H1 (cell line): ENCODE results near the gene SP1. TPM values are rescaled to one million over a fixed set of nuclear protein-coding genes. Genes with fewer than 3 reads are reported as not detected.

Source experiments
- CBX8 ChIP-seq: fragments of 300-800, 300-1000 bp; sonication (generic); IDR thresholded peaks from 2 replicates; pipeline ENCODE4 v1.7.1; 2016; ENCODE audit warnings: low read depth, low read length, borderline replicate concordance
- CREB1 ChIP-seq: IDR thresholded peaks from 2 replicates; pipeline ENCODE4 v1.6.1; 2012; ENCODE audit warnings: inconsistent platforms
- CTBP2 ChIP-seq: IDR thresholded peaks from 2 replicates; pipeline ENCODE4 v1.7.0; 2011; ENCODE audit warnings: borderline replicate concordance, mild to moderate bottlenecking, moderate library complexity, mixed read lengths, low read length; ENCODE audit not compliant: insufficient read depth, insufficient read length
- CTCF ChIP-seq, 3 experiments: IDR thresholded peaks; 1 replicate in 2 of 3; 2 replicates in 1 of 3; pipeline versions ENCODE4 v1.5.1 to v1.6.1; 2011; ENCODE audit warnings: low read length in 3 of 3, mild to moderate bottlenecking in 3 of 3, inconsistent platforms in 2 of 3, low read depth in 1 of 3, moderate library complexity in 1 of 3; ENCODE audit not compliant: insufficient read depth in 1 of 3; ENCODE audit errors: control extremely low read depth in 1 of 3
- GABPA ChIP-seq: IDR thresholded peaks from 2 replicates; pipeline ENCODE4 v1.6.1; 2011; ENCODE audit warnings: mild to moderate bottlenecking, low read length, moderate library complexity, borderline replicate concordance; ENCODE audit not compliant: insufficient read depth
- MAFK ChIP-seq: IDR thresholded peaks from 2 replicates; pipeline ENCODE4 v1.6.1; 2012; ENCODE audit warnings: low read depth, mild to moderate bottlenecking, improper control_type of control experiment, low read length
- NANOG ChIP-seq: IDR thresholded peaks from 2 replicates; pipeline ENCODE4 v1.6.1; 2011; ENCODE audit warnings: low read length, low read depth, mild to moderate bottlenecking, inconsistent platforms; ENCODE audit not compliant: insufficient read depth, poor library complexity, severe bottlenecking
- PHF8 ChIP-seq: fragments of 200-600 bp; sonication (generic); conservative IDR thresholded peaks from 2 replicates; pipeline ENCODE4 v1.7.1; 2012; ENCODE audit warnings: low read depth, mild to moderate bottlenecking, inconsistent platforms, low read length, moderate library complexity
- POLR2AphosphoS5 ChIP-seq: IDR thresholded peaks from 2 replicates; pipeline ENCODE4 v1.6.1; 2011; ENCODE audit warnings: low read depth, low read length
- POU5F1 ChIP-seq: IDR thresholded peaks from 2 replicates; pipeline ENCODE4 v1.6.1; 2011; ENCODE audit warnings: low read depth, mild to moderate bottlenecking, low read length, moderate library complexity
- SP1 ChIP-seq: IDR thresholded peaks from 2 replicates; pipeline ENCODE4 v1.6.1; 2011; ENCODE audit warnings: low read depth, low read length
- SP4 ChIP-seq: IDR thresholded peaks from 2 replicates; pipeline ENCODE4 v1.6.1; 2012; ENCODE audit warnings: low read length, inconsistent platforms
- TCF12 ChIP-seq: IDR thresholded peaks from 2 replicates; pipeline ENCODE4 v1.6.1; 2011; ENCODE audit warnings: low read depth, mild to moderate bottlenecking, low read length
- YY1 ChIP-seq: IDR thresholded peaks from 2 replicates; pipeline ENCODE4 v1.6.1; 2011; ENCODE audit warnings: low read depth, mild to moderate bottlenecking, low read length
- polyA plus RNA-seq, 7 experiments: library from polyadenylated mRNA; depleted of rRNA in 3 of 7; stranded (reverse) in 5 of 7; unstranded in 2 of 7; fragments of >200 nt in 5 of 7; fragments of 200-250 nt in 2 of 7; gene quantifications; 1 replicate in 5 of 7; 2 replicates in 1 of 7; 4 replicates in 1 of 7; pipeline versions ENCODE4 v1.2.1 to v1.2.3, GENCODE V29; 2011 to 2013; ENCODE audit warnings: missing spikeins in 2 of 7, mixed read lengths in 2 of 7
- total RNA-seq: library from RNA; stranded (reverse); fragmentation: NEBNext Ultra II Directional; extraction: Animal tissue kit (Norgen Biotek cat#: 25700); gene quantifications from 2 replicates; pipeline ENCODE4 v1.2.1, GENCODE V29; 2021

The SP1 gene
- total and polyA plus RNA-seq, 2 of the 8 experiments (the other 6 are each of a cell fraction or from before 2014, with no cell fraction given), result 50.7 to 75.2 TPM

GRCh38 chr12:53379389-53380103 lies 430 bp upstream of the SP1 start (continued):
- no peak for TF ChIP-seq CTCF (IDR thresholded peaks at IDR 0.05; ENCODE audit: control extremely low read depth in 1 of 3, insufficient read depth in 1 of 3, low read depth in 1 of 3, low read length in 3 of 3)
- TF ChIP-seq GABPA, result no peak
- no peak for TF ChIP-seq MAFK
- peak; percentile 99 for TF ChIP-seq SP1
- no peak for TF ChIP-seq NANOG
- TF ChIP-seq YY1, result peak; percentile 96
- TF ChIP-seq PHF8, result no peak
- TF ChIP-seq POLR2AphosphoS5, result peak; percentile 98; the same call in 1 of the 2 replicates
- TF ChIP-seq CREB1, result peak; percentile 73
- no peak for TF ChIP-seq POU5F1
- no peak for TF ChIP-seq CTBP2
- TF ChIP-seq TCF12, result no peak
- TF ChIP-seq CBX8, result no peak
- peak; percentile 98 for TF ChIP-seq SP4
